Right cardiac atrium (tissue), 5 donors: ENCODE results near the gene TAL1. TPM values are rescaled to one million over a fixed set of nuclear protein-coding genes. Genes with fewer than 3 reads are reported as not detected.

Experiments used
- ATAC-seq, 2 donors: fragments of 200-7000 bp; cut with Tn5 transposase; one replicate each; pipeline versions ENCODE4 v1.8.0 to v1.9.1; 2020; ENCODE audit warnings: moderate library complexity in 2 of 2, mild to moderate bottlenecking in 1 of 2
- DNase-seq, 3 donors: peaks; one replicate each; pipeline ENCODE4 v3.0.0-alpha.2; 2020
- H3K27ac ChIP-seq: one replicate; pipeline ENCODE4 v1.5.1; 2013; ENCODE audit warnings: mild to moderate bottlenecking, low read length, control low read depth, moderate library complexity
- H3K27me3 ChIP-seq: one replicate; pipeline ENCODE4 v1.6.1; 2013; ENCODE audit not compliant: control insufficient read depth, insufficient read depth
- H3K4me1 ChIP-seq: one replicate; pipeline ENCODE4 v1.6.1; 2013; ENCODE audit warnings: low read length; ENCODE audit not compliant: control insufficient read depth, insufficient read depth
- H3K4me3 ChIP-seq: one replicate; pipeline ENCODE4 v1.5.1; 2013; ENCODE audit warnings: low read length, control low read depth
- H3K9me3 ChIP-seq: one replicate; pipeline ENCODE4 v1.6.1; 2013; ENCODE audit warnings: low read length; ENCODE audit not compliant: control insufficient read depth
- WGBS: extraction: QIAGEN DNeasy Blood & Tissue Kit; methylation state at CpG from one replicate; pipeline ENCODE4 v1.1.7; 2013; 5-methylcytosine and 5-hydroxymethylcytosine counted together
- intact Hi-C, 4 donors: fragments of 100-400 bp; cut with DNase I; formaldehyde crosslinking; loops; one replicate each; pipeline versions ENCODE4 v1.11.0 to v1.14.0; 2022 to 2023
- polyA plus RNA-seq: library from polyadenylated mRNA; stranded (reverse); fragments of 200-250 nt; gene quantifications from one replicate; pipeline ENCODE4 v1.2.3, GENCODE V29; 2013
- total RNA-seq, 4 donors: library from RNA; stranded (reverse); fragmentation: NEBNext Ultra II Directional; extraction: Animal tissue kit (Norgen Biotek cat#: 25700); gene quantifications; one replicate each; pipeline ENCODE4 v1.2.1, GENCODE V29; 2021
- donor health status: healthy with polysubstance abuse.
- donor health status: DM: no; HTN: yes; CAD: no.
- donor health status: DM: no; HTN: no; CAD: no.
- donor health status: DM: no; HTN: yes; CAD: no; lungs with severe emphysema.
- donor health status: DM: yes; HTN: yes; CAD: no.

Gene TAL1
- total and polyA plus RNA-seq, 5 donors, result 3.3 to 3.9 (median 3.9) TPM

GRCh38 chr1:47229031-47229885 lies 2.8 kb downstream of the TAL1 start:
- peak in 1 of 2 donors; percentile 4 for ATAC-seq
- peaks cover 2% of the 10 kb centered on the region for H3K4me1 ChIP-seq
- H3K9me3 ChIP-seq, result no peaks in the 10 kb centered on the region
- DNase-seq, result peak in 1 of 3 donors; percentile 45
- H3K4me3 ChIP-seq, result peak overlapping the region; percentile 47
- no peaks in the 10 kb centered on the region for H3K27me3 ChIP-seq
- 13% methylated on average over 35 of the region's 35 CpGs for WGBS
- H3K27ac ChIP-seq, result peak overlapping the region; percentile 87
- intact Hi-C loops, result no loop called here

- peak overlapping the region; percentile 19 for H3K4me3 ChIP-seq
- H3K4me1 ChIP-seq, result peaks cover 2% of the 10 kb centered on the region
- H3K27me3 ChIP-seq, result no peaks in the 10 kb centered on the region
- H3K27ac ChIP-seq, result peak overlapping the region; percentile 87
- intact Hi-C loops, result no loop called here
- WGBS, result 44% methylated on average over 12 of the region's 12 CpGs
- DNase-seq (peak; percentile 42 to 75 (median 68)), ATAC-seq (peak; percentile 58 to 62)
- no peaks in the 10 kb centered on the region for H3K9me3 ChIP-seq
Observed at GRCh38 chr1:47228644-47229030, 3.4 kb downstream of the TAL1 start.

- H3K9me3 ChIP-seq, result no peaks in the 10 kb centered on the region
- DNase-seq, result no peak
- H3K4me1 ChIP-seq, result peaks cover 2% of the 10 kb centered on the region
- 60% methylated on average over 7 of the region's 7 CpGs for WGBS
- H3K27me3 ChIP-seq, result no peaks in the 10 kb centered on the region
- H3K4me3 ChIP-seq, result no peak overlapping the region
- H3K27ac ChIP-seq, result no peak overlapping the region
- intact Hi-C loops, result no loop called here
- ATAC-seq, result no peak
Observed at GRCh38 chr1:47227341-47228232, 4.4 kb downstream of the TAL1 start.

- 59% methylated on average over 4 of the region's 4 CpGs for WGBS
- no peak overlapping the region for H3K27ac ChIP-seq
- intact Hi-C loops, result no loop called here
- H3K4me3 ChIP-seq, result no peak overlapping the region
- H3K4me1 ChIP-seq, result peaks cover 2% of the 10 kb centered on the region
- H3K27me3 ChIP-seq, result no peaks in the 10 kb centered on the region
- ATAC-seq (no peak), DNase-seq (no peak)
- no peaks in the 10 kb centered on the region for H3K9me3 ChIP-seq
Observed at GRCh38 chr1:47226839-47227215, 5.2 kb downstream of the TAL1 start.

GRCh38 chr1:47226121-47226838 lies 5.7 kb downstream of the TAL1 start:
- Histone ChIP-seq H3K27me3 (no peaks in the 10 kb centered on the region), H3K27ac (peak overlapping the region; percentile 31), H3K4me1 (peaks cover 2% of the 10 kb centered on the region), H3K4me3 (peak overlapping the region; percentile 50), H3K9me3 (no peaks in the 10 kb centered on the region)
- DNase-seq (peak in 1 of 3 donors; percentile 58), ATAC-seq (peak in 1 of 2 donors; percentile 3)
- WGBS, result 20% methylated on average over 19 of the region's 19 CpGs
- intact Hi-C loops, result no loop called here

GRCh38 chr1:47225430-47226100 lies 6.5 kb downstream of the TAL1 start:
- Histone ChIP-seq H3K4me3 (peak overlapping the region; percentile 50), H3K9me3 (no peaks in the 10 kb centered on the region), H3K4me1 (peaks cover 2% of the 10 kb centered on the region), H3K27ac (no peak overlapping the region), H3K27me3 (no peaks in the 10 kb centered on the region)
- peak in 1 of 3 donors; percentile 57 for DNase-seq
- WGBS, result 2% methylated on average over 79 of the region's 79 CpGs
- peak in 1 of 2 donors; percentile 3 for ATAC-seq
- intact Hi-C loops, result no loop called here

- Histone ChIP-seq H3K27me3 (no peaks in the 10 kb centered on the region), H3K9me3 (no peaks in the 10 kb centered on the region), H3K4me1 (peaks cover 2% of the 10 kb centered on the region), H3K4me3 (peak overlapping the region; percentile 50), H3K27ac (no peak overlapping the region)
- intact Hi-C loops, result no loop called here
- 12% methylated on average over 30 of the region's 30 CpGs for WGBS
- DNase-seq, result no peak
- no peak for ATAC-seq
Observed at GRCh38 chr1:47224676-47225399, 7.2 kb downstream of the TAL1 start.

GRCh38 chr1:47223921-47224675 lies 7.9 kb downstream of the TAL1 start:
- 47% methylated on average over 9 of the region's 9 CpGs for WGBS
- Histone ChIP-seq H3K9me3 (no peaks in the 10 kb centered on the region), H3K4me1 (peaks cover 2% of the 10 kb centered on the region), H3K27ac (no peak overlapping the region), H3K4me3 (no peak overlapping the region), H3K27me3 (no peaks in the 10 kb centered on the region)
- DNase-seq (no peak), ATAC-seq (no peak)
- intact Hi-C loops, result no loop called here

- Histone ChIP-seq H3K9me3 (no peaks in the 10 kb centered on the region), H3K27me3 (no peaks in the 10 kb centered on the region), H3K4me1 (peaks cover 2% of the 10 kb centered on the region), H3K4me3 (no peak overlapping the region), H3K27ac (no peak overlapping the region)
- no peak for ATAC-seq
- intact Hi-C loops, result no loop called here
- no peak for DNase-seq
- 52% methylated on average over 10 of the region's 10 CpGs for WGBS
Observed at GRCh38 chr1:47223174-47223920, 8.7 kb downstream of the TAL1 start.
